Fibroblast of skin of left biceps (primary cell): ENCODE measurements around the gene SH3D19.

Experiments
- DNase-seq, 2 experiments: peaks; one replicate each; pipeline ENCODE4 v3.0.0-alpha.2; 2013; ENCODE audit warnings: low read depth in 2 of 2

The SH3D19 gene, protein sequence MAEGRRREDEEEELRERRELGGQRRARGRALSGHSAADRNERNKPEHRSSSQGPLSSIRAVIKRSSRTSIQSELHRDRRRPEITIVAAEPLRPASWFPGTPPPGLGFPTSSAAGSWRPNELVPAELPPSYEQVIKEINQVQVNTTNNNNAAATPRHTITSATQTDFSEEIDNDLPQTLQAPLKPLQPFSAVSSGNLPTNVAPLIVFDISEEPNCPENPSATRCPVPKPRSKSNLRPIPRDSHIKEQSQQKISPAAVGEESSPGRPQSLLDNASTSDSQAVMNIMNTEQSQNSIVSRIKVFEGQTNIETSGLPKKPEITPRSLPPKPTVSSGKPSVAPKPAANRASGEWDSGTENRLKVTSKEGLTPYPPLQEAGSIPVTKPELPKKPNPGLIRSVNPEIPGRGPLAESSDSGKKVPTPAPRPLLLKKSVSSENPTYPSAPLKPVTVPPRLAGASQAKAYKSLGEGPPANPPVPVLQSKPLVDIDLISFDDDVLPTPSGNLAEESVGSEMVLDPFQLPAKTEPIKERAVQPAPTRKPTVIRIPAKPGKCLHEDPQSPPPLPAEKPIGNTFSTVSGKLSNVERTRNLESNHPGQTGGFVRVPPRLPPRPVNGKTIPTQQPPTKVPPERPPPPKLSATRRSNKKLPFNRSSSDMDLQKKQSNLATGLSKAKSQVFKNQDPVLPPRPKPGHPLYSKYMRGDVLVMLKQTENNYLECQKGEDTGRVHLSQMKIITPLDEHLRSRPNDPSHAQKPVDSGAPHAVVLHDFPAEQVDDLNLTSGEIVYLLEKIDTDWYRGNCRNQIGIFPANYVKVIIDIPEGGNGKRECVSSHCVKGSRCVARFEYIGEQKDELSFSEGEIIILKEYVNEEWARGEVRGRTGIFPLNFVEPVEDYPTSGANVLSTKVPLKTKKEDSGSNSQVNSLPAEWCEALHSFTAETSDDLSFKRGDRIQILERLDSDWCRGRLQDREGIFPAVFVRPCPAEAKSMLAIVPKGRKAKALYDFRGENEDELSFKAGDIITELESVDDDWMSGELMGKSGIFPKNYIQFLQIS

DNA sequence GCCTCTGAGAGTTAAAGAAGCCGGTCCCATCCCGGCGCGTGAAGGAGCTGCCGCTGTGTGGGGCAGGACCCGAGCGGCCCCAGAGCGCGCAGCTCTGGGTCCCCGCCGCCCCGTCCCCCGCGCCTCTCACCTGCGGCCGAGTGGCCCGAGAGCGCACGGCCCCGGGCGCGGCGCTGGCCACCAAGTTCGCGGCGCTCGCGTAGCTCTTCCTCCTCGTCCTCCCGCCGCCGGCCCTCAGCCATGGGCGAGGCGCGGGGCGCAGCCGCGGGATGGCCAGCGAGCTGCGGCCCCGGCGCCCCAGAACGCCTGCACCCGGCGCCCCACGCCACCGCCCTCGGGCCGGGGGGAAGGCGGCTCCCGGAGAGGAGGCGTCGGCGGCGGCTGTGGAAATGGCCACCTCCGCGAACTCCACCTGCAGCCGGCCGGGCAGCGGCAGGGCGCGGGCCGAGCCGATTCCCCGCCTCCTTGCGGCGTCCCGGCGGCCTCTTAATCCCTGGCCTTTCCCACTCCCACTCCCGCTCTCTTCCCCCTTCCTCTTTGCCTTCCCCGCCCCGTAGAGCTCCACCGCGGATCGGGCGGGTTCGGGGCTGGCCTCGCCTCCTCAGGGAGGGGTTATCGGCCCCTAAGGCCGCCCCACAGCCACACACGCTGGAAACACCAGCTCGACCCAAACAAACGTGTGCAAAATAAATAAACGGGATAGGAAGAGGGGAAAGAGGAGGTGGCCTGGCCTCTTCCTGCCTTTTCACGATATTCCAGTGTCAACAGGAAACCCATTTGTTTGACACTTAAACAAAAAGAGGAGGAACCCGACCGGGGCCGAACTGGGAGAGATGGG is at the start of gene SH3D19:
TSS of gene SH3D19 (minus strand) at position 495 of the 838 bp plus-strand sequence. CDS start at position 242, 253 bp downstream.
- peak; percentile 13 to 29 for DNase-seq

DNA sequence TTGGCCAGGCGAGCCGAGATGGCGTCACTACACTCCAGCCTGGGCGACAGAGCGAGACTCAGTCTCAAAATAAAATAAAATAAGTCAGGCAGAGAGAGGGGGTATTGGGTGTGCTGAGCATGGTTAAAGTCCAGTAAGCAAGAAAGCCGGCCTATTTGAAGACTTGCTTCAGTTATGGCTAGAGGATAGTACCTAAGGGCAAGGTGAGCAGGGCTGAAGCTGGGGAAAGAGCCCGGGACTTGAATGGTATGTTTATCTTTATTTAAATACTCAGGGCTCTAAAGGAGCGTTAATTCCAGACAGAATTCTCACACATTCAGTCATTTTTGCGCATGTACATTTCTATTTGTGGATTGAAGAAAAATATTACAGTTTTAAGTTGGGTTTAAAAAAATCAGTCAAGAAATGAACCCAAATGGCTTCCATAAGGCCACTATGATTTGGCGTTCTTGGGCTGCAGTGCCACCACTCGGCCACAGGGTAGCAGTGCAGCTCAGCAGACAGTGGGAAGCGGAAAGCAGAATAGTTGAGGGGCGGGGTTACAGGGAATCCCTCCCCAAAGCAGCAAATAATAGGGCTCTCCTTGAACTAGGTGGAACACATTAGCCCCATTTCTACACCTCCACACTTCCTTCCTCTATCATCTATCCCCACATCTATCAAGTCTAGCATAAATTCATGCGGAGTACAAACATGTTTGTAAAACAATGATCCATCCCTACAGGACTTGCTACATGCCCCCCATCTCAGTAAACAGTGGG is 37.2 kb upstream of the SH3D19 start:
- peak; percentile 47 to 48 for DNase-seq

DNA sequence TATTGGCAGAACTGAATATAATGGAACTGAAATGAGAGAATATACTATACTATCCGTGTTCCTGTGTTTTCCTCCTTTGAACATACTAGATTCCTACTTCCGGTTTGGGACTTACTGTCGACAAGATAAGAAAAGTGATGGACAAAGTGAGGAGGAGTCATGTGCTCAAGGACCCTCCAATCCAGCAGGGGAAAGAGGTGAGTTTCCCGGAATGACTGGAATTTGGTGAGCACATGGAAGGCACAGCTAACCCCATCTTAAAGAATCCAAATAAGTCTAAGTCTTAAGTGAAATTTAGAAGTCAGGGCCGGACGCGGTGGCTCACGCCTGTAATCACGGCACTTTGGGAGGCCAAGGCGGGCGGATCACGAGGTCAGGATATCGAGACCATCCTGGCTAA is 36.6 kb upstream of the SH3D19 start:
- DNase-seq = no peak

DNA sequence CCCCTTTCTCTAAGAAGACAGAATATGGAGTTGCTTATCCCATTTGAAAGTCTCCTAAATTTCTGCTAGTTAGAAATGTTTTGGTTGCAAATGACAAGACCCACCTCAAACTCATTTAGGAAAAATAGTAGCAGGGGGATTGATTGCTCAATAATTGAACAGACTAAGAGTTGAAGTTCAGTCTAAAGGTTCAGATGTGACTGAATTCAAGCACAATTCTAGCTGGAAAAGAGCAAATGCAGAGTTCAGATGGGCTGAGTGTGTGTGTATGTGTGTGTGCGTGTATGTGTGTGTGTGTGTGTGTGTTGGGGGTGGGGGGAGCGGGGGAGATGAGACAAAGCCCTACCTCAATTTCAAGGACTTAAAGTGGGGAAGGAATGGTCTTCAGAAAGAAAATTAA is 35.7 kb upstream of the SH3D19 start:
- no peak for DNase-seq

DNA sequence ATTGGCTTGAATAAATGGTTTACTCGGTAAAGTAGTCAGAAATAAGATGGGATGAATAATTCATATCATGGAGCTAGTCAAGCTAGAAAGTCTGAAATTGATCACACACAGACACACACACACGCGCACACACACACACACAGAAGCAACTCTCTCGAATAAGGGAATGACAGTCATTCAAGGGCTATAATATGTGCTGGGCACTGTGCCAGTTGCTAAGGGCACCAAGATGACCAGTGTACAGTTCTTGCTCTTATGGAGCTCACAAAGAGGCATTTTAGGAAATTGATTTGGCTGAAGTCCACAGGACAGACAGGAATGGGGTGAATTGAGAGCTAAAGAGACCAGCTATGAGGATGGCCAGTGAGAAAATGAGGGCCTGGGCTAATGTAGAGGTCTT is 34.2 kb upstream of the SH3D19 start:
- DNase-seq = no peak

DNA sequence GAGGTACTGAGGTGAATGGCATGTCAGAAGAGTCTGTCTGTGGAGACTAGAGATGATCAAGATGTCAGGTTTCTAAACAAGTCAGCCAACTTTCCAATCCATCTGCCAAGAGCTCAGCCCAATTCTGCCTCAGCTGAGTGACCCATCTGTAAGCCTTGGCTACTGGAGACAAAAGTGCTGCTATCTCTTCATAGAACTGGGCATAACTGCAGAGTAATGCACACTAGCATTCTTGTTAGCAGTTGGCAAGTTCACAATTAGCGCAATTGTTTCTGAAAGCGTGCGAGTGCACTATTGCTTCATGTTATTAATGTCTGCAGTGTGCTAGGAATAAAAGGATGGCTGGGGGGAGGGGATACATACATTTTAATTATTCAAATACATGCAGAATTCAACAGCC is 32.9 kb upstream of the SH3D19 start:
- DNase-seq = no peak

DNA sequence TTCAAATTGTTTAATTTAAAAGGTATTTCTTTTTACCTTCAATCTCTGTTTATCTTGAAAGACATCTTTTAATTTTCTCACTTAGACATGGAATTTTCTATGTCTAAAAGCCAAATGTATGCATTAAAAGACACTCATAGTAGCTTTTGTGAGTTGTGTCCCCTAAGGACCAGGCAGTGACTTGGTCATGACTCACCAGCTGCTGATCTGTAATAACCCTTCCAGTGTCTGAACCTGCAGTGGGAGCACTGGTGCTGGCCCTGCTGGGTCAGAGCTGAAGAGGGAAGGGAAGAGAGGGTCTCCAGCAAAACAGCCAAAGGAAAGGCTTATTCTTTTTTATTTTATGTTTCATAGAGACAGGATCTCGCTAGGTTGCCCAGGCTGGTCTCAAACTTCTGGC is 31.1 kb upstream of the SH3D19 start:
- no peak for DNase-seq

DNA sequence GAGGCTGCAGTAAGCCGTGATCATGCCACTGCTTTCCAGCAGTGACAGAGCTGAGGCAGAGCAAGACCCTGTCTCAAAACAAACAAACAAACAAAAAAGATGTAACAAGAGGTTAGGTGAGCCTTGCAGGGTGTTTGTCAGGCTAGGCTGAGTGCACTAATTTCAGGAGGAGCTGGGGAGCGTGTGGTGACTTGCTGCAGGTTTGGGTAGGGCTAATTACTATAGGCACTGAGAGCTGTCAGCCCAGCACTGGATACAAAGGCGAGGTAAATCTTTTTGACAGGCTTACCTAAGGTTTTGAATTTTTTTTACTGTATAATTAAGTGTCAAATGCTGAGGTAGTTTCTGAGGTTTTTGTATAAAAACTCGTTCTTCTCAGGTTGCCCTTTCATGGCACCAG is 29.8 kb upstream of the SH3D19 start:
- DNase-seq = no peak

DNA sequence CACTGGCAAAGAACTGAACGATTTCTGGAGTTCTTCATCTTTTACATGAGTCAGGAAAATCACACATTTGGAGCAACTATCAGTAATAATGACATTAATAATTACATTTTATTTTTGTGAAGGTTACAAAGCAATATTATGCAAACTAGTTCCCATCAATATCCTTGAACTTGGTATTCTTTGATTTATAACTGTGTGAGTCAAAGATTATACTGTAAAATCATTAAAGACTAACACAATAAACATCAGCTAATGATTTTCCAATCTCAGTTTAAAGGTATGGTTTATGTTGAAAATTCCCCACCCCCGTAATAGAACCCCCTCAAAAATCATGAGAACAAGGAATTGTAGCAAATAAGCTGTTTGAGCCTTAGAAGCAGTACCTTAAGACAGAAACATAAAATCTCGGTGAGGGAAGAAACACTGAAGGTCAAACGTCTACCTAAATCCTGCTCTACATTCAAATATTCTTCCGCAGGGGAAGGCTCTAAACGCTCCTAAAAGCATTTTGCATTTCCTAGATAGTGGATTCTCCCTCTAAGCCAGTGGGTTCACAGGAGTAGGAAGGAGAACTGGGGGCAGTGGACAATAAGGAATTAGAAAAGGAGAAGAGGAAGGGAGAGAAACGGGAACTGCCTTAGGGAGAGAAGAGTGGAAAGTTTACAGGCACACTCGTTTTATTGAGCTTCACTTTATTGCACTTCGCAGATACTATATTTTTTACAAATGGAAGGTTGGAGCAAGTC is 22.3 kb upstream of the SH3D19 start:
- DNase-seq = no peak

DNA sequence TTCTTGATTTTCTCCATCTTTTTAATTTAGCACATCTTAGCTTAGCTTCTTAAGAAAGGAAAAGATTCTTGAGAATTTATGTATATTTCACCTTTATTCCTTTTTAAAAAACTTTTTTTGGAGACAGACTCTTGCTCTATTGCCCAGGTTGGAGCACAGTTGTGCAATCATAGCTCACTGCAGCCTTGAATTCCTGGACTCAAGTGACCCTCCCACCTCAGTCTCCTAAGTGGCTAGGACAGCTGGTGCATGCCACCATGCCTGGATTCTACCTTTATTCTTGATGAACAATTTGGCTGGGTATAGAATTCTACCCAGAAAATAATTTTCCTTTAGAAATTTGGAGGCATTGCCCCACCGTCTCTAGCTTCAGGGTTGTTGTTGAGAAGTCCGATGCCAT is 19.5 kb upstream of the SH3D19 start:
- DNase-seq = no peak

DNA sequence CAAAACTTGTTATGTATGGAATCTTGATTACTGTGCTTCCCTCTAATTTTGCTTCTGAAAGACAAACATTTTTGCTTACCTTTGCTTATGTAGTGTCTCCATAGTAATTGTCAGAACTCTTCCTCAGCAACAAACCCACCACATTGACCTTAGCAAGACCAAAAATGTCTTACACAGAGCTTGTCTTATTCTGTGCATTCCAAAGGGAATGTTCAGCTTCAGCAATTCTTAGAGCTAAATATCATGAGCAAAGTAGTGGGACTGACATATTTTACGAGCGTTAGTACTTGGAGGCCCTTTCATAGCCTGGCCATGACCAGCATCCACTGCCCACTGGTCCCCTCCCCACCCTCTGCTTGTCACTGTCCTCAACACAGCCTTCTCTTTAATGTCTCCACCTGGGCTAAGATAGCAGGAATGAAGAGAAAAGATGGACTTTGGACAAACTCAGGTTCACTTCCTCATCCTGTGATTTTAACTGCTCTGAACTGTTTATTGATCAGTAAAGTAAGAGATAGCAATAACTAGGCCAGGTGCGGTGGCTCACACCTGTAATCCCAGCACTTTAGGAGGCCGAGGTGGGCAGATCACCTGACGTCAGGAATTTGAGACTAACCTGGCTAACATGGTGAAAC is 15.5 kb upstream of the SH3D19 start:
- DNase-seq = no peak

DNA sequence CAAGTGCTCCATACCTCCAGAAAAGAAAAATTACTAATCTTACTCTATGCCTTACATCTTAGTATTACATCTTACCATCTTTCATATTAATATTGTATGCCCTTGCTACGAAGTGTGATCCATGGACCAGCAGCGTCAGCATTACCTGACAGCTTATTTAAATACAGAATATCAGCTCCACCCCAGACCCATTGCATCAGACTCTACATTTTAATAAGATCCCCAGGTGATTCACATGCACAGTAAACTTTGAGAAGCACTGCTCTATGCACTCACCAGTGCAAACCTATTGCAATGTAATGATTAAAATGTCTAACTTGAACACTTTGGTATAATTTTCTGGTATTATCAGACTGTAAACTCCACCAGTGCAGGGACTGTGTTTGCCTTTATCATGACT is 14.1 kb upstream of the SH3D19 start:
- DNase-seq = no peak

DNA sequence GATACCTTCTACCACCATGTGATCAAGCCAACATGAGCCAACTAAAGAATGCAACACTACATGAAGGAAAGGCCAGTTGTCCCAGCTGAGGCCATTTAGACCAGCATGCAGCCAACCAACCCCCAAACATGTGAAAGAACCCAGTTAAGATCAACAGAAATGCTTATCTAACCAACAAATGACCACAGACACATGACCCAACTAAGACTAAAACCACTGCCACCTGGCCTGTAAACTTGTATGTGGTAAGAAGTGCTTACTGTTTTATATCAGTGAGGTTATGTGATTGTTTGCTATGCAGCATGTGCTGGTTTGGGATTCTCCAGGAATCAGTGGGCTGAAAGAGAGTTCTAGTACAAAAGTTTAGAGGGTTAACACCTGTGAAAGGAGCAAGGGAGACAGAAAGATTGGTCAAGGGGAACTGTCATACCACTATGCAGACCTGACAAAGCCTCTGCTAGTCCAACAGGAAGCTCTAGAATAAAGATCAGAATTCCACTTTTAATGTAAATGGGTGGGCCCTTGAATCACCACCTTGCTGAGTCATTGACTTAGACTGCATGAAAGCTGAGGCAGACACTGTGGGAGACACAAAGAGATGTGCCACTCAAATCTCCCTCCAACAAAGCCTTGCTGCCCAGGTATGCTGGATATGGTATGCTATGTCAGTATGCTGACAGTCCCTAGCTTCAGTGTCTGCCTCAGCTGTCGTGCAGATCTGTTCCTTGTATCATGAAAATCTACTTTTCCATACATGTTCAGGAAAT is 6.1 kb upstream of the SH3D19 start:
- no peak for DNase-seq

DNA sequence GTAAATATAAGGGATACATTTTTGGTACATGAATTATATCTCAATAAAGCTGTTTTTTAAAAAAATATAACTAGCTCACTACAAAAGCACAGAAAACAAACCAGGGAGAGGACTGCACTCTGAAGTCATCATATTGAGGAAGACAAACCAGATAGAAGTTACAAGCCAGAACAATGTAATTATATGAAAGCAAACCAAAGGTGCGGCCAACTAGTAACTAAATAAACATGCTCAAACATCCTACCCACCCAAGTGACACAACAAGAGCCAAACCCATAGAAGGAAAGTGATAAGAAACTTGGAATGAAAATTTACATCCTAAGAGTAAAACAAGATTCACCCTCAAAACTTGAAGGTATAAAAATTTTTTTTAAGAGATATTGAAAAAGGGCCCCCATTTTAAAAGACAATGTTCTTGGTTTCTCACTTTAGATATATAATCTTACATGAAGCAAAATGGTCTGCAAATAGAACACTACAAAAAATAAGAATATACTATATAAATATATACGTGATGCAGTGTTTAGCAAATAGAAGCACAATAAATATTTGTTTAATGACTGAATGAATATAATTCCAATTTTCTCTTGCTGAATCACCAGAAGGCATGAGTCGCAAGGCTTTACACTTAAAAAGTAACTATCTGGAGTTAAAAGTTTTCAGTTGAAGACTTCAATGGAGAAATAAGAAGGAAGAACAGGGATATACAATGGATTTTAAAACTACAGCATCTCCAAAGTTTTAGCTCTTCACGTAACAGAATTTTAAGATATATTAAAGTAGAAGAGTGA is 4.0 kb upstream of the SH3D19 start:
- DNase-seq = no peak

DNA sequence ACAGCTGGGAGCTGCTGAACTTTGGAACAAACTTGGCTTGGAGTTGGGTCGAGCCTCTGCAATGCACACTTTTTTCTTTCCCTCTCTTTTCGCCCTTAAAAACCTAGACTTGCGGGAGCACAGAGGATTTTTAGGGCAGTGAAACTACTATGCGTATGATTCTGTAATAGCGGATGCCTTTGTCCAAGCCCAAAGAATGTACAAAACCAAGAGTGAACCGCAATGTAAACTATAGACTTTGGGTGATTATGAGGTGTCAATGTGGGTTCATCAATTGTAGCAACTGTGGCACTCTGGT is 493 bp upstream of the SH3D19 start:
- DNase-seq = no peak

DNA sequence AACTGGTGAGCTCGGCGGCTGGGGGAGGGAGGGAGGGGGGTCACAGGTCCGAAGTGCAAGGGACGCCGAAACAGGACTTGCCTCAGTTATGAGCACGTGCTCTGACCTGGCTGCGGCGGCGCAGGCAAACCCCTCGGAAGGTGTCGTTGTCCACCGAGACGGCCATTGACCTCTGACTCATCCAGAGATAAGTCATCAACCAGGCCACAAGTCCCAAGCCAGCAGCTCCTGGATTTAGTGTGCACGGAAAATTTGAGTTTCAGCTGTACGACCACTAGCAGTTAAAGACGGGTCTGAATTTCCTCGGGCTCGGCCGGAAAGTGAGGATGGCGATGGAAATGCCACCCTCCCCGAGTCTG is 674 bp downstream of the SH3D19 start:
- no peak for DNase-seq

DNA sequence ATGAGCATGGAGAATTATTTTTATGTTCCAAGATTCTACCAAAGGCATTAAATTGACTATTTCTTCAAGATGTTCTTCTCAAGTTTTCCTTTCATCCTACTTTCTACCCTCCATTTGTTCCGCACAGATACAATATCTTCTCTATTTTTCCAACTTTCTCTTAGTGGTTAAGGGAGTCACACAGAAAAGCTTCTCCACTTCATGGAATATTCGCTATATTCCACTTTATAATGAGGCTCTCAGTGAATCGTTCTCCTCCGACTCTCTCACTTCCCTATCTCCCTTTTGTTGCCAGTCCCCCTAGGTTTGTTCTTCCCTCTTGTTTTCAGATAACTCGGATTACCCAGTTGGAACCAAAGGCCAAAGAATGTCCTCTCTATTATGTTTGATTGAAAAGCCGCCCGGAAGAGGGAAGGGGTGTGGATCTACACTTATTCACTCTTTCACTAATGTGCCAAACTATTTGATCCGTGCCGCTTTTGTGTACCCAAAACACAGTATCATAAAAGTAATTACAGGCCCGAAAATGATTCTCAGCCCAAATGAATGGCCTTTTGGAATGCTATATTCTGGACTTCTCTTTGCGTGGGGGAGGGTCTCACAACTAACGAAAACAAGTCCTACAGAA is 1.2 kb downstream of the SH3D19 start:
- no peak for DNase-seq

DNA sequence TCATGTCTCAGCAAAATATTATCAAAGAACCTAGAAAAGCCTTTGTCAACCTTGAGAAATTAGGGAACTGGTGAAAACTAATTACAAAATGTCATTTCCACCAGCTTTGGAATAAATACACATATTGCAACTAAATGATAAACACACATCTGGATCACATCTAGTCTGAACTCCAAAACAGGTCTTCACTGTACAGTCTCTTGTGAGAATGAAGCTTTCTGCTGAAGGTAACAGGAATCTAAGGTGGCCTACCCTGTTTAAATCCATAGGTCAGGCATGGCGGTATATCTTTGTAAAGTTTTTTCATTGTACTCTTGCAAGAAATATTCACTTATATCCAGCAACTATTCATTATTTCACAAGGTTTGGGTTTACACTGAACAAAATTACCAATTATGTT is 1.7 kb downstream of the SH3D19 start:
- no peak for DNase-seq
